Right renal cortex interstitium (tissue), 3 donors: Measurements from ENCODE around the gene NRF1. TPM values are rescaled to one million over a fixed set of nuclear protein-coding genes. Genes with fewer than 3 reads are reported as not detected.
"Not testable (repeated sequence)": the region's sequence is repeated elsewhere in the genome, so short reads cannot be mapped to it uniquely, and the experiment has no call there.

Source experiments
- DNase-seq, 3 donors: peaks; one replicate each; pipeline ENCODE4 v3.0.0-alpha.2; 2013; ENCODE audit warnings: low read depth in 3 of 3, low spot score in 2 of 3
- polyA plus RNA-seq, 3 donors: library from polyadenylated mRNA; unstranded; fragments of 120-200 nt; gene quantifications; one replicate each; pipeline ENCODE4 v1.2.1, GENCODE V29; 2013; ENCODE audit not compliant: insufficient read length in 3 of 3

The NRF1 gene
- polyA plus RNA-seq, 3 donors, result 21.0 to 21.4 (median 21.1) TPM

- DNase-seq, result no peak
Observed at GRCh38 chr7:129643550-129644170, 32.1 kb downstream of the NRF1 start.

- peak in 1 of 3 donors; percentile 7 for DNase-seq
Observed at GRCh38 chr7:129644634-129645230, 33.2 kb downstream of the NRF1 start.

GRCh38 chr7:129646369-129647021 lies 35.0 kb downstream of the NRF1 start:
- no peak for DNase-seq

- no peak for DNase-seq
Observed at GRCh38 chr7:129649128-129649690, 37.7 kb downstream of the NRF1 start.

- no peak for DNase-seq
Observed at GRCh38 chr7:129650056-129650758, 38.7 kb downstream of the NRF1 start.

GRCh38 chr7:129652914-129653313 lies 41.4 kb downstream of the NRF1 start:
- DNase-seq, result no peak

GRCh38 chr7:129655811-129656210 lies 44.3 kb downstream of the NRF1 start:
- DNase-seq, result no peak

GRCh38 chr7:129657363-129657762 lies 45.8 kb downstream of the NRF1 start:
- DNase-seq, result no peak

GRCh38 chr7:129659907-129660306 lies 48.4 kb downstream of the NRF1 start:
- not testable (repeated sequence) for DNase-seq

GRCh38 chr7:129661645-129662182 lies 50.2 kb downstream of the NRF1 start:
- DNase-seq, result no peak

GRCh38 chr7:129663240-129663639 lies 51.7 kb downstream of the NRF1 start:
- DNase-seq, result not testable (repeated sequence)

GRCh38 chr7:129664029-129665012 lies 52.8 kb downstream of the NRF1 start:
- DNase-seq, result peak in 1 of 3 donors; percentile 16

GRCh38 chr7:129665013-129665401 lies 53.5 kb downstream of the NRF1 start:
- no peak for DNase-seq

- DNase-seq, result no peak
Observed at GRCh38 chr7:129667116-129667515, 55.6 kb downstream of the NRF1 start.

GRCh38 chr7:129667551-129667950 lies 56.0 kb downstream of the NRF1 start:
- DNase-seq, result no peak

- DNase-seq, result no peak
Observed at GRCh38 chr7:129669901-129670300, 58.4 kb downstream of the NRF1 start.

GRCh38 chr7:129670656-129671055 lies 59.1 kb downstream of the NRF1 start:
- no peak for DNase-seq

- no peak for DNase-seq
Observed at GRCh38 chr7:129671266-129671665, 59.7 kb downstream of the NRF1 start.

- not testable (repeated sequence) for DNase-seq
Observed at GRCh38 chr7:129674475-129674874, 63.0 kb downstream of the NRF1 start.

- no peak for DNase-seq
Observed at GRCh38 chr7:129675521-129675920, 64.0 kb downstream of the NRF1 start.
